GM06990 (cell line): ENCODE measurements around the gene RTL10.

Experiments used
- DNase-seq: peaks from one replicate; pipeline ENCODE4 v3.0.0-alpha.2; 2011; ENCODE audit not compliant: insufficient read length; ENCODE audit errors: extremely low read depth
- H3K27me3 ChIP-seq: replicated peaks from 2 replicates; pipeline ENCODE4 v1.6.0; 2011; ENCODE audit warnings: low read length; ENCODE audit not compliant: control insufficient read depth, insufficient read depth
- H3K36me3 ChIP-seq: 2 replicates; pipeline ENCODE4 v1.5.1; 2011; ENCODE audit warnings: low read length; ENCODE audit not compliant: control insufficient read depth, insufficient read depth
- H3K4me3 ChIP-seq: replicated peaks from 2 replicates; pipeline ENCODE4 v1.5.1; 2011; ENCODE audit warnings: low read depth, mild to moderate bottlenecking, control low read depth, low read length
- CTCF ChIP-seq: IDR thresholded peaks from 2 replicates; pipeline ENCODE4 v1.5.1; 2011; ENCODE audit warnings: low read length, control low read depth, mild to moderate bottlenecking, inconsistent platforms; ENCODE audit not compliant: insufficient read depth, poor library complexity, severe bottlenecking

The RTL10 gene

GRCh38 chr22:19819911-19820879 lies 34.5 kb downstream of the RTL10 start:
- DNase-seq, result no peak
- no peak for TF ChIP-seq CTCF
- no peaks in the 10 kb centered on the region for H3K27me3 ChIP-seq
- H3K36me3 ChIP-seq, result no peaks in the 10 kb centered on the region
- no peak overlapping the region for H3K4me3 ChIP-seq

- Histone ChIP-seq H3K27me3 (no peaks in the 10 kb centered on the region), H3K36me3 (no peaks in the 10 kb centered on the region), H3K4me3 (no peak overlapping the region)
- no peak for DNase-seq
- no peak for TF ChIP-seq CTCF
Measured at GRCh38 chr22:19819208-19819910, 35.3 kb downstream of the RTL10 start.

GRCh38 chr22:19818324-19819207 lies 36.1 kb downstream of the RTL10 start:
- no peak for TF ChIP-seq CTCF
- H3K27me3 ChIP-seq, result no peaks in the 10 kb centered on the region
- H3K4me3 ChIP-seq, result no peak overlapping the region
- no peak for DNase-seq
- no peaks in the 10 kb centered on the region for H3K36me3 ChIP-seq

- Histone ChIP-seq H3K4me3 (no peak overlapping the region), H3K27me3 (no peaks in the 10 kb centered on the region), H3K36me3 (no peaks in the 10 kb centered on the region)
- TF ChIP-seq CTCF, result no peak
- DNase-seq, result no peak
Measured at GRCh38 chr22:19816372-19817119, 38.1 kb downstream of the RTL10 start.

GRCh38 chr22:19815823-19816290 lies 38.8 kb downstream of the RTL10 start:
- Histone ChIP-seq H3K4me3 (no peak overlapping the region), H3K36me3 (no peaks in the 10 kb centered on the region)
- TF ChIP-seq CTCF, result no peak

More at GRCh38 chr22:19815823-19816290, 38.8 kb downstream of the RTL10 start:
- no peak for DNase-seq
- no peaks in the 10 kb centered on the region for H3K27me3 ChIP-seq
